ENCODE measurements around the gene ASF1A. TPM values are rescaled to one million over a fixed set of nuclear protein-coding genes. Genes with fewer than 3 reads are reported as not detected.

ASF1A gene
- total RNA-seq, 1 donor from 2014 or later, result 7.6 TPM

DNA sequence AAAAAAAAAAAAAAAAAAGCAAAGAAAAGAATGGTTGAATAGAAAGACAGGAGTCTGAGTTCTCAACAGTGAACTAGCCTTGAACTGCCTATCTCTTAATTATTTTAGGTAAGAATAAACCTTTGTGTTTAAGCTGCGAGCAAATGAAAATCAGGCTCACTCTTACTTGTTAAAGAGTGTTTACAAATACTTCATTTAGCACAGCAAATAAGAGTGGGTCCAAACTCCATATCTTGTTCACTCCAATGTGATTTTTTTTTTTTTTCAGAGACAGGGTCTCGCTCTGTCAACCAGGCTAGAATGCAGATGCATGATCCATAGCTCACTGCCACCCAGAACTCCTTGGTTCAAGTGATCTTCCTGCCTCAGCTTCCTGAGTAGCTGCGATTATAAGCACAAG is 29.1 kb downstream of the ASF1A start:
- H3K4me3 ChIP-seq (ENCODE audit: low read depth, low read length), result no peak overlapping the region
- no peak for DNase-seq (ENCODE audit: low read depth)
- TF ChIP-seq, protein P1, sequence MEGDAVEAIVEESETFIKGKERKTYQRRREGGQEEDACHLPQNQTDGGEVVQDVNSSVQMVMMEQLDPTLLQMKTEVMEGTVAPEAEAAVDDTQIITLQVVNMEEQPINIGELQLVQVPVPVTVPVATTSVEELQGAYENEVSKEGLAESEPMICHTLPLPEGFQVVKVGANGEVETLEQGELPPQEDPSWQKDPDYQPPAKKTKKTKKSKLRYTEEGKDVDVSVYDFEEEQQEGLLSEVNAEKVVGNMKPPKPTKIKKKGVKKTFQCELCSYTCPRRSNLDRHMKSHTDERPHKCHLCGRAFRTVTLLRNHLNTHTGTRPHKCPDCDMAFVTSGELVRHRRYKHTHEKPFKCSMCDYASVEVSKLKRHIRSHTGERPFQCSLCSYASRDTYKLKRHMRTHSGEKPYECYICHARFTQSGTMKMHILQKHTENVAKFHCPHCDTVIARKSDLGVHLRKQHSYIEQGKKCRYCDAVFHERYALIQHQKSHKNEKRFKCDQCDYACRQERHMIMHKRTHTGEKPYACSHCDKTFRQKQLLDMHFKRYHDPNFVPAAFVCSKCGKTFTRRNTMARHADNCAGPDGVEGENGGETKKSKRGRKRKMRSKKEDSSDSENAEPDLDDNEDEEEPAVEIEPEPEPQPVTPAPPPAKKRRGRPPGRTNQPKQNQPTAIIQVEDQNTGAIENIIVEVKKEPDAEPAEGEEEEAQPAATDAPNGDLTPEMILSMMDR (conservative IDR thresholded peaks at IDR 0.05; ENCODE audit: low read depth, low read length), result no peak

DNA sequence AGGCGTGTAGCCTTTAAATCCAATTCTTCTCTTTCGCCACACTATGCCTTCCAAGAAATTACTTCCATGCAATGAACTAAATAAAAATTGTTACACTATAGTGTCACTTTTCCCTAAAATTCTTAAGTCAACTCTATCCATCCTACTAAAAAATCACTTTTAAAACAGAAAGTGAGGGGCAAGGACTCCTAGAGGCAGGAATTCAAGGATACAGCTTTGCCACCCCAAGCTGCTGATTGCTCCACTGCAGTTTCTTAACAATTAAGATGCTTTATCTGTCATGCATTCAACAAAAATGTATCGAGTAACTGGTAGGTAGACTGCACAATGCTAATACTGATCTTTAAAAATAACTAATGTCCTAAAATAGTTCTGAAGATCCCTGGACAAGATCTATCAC is 36.7 kb downstream of the ASF1A start:
- no peak for DNase-seq (ENCODE audit: low read depth)
- TF ChIP-seq, protein P1 (conservative IDR thresholded peaks at IDR 0.05; ENCODE audit: low read depth, low read length), result peak; percentile 42
- H3K4me3 ChIP-seq (ENCODE audit: low read depth, low read length), result no peak overlapping the region

DNA sequence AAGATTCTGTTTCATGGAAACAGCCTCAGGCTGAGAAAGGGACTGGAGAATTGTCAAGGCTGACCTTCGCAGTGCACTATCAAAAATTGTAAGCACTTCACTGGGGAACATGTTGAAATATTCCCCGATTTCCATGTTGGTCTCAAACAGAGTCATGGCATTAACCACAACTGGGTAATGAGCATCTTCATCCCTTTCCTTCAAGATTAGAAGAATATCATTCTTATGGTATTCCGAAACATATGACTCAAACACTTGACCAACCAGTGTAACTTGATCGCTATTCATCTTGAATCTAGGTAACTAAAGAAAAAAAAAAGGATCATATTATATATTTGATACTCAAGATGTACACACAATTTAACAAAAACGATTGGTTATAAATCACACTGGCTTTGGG is 37.5 kb downstream of the ASF1A start:
- TF ChIP-seq, protein P1 (conservative IDR thresholded peaks at IDR 0.05; ENCODE audit: low read depth, low read length), result no peak
- no peak for DNase-seq (ENCODE audit: low read depth)
- H3K4me3 ChIP-seq (ENCODE audit: low read depth, low read length), result no peak overlapping the region

DNA sequence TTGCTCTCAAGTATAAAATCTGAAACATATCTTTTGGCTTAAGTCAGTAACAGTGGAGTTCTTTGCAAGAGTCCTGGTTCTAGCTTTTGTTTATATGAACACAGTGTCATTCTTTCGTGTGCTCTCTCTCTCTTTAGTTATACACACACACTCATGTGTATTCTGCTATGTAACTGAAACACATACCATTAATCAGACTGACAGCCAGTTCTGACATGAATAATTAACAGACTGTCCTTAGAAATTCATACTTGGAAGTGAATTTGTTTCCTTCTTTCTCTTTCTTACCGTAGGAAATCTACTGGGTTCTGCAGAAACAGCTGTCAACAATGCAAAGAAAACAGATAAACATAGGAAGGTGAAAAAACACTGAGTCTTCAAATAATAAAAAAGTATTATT is 38.5 kb downstream of the ASF1A start:
- H3K4me3 ChIP-seq (ENCODE audit: low read depth, low read length), result no peak overlapping the region
- TF ChIP-seq, protein P1 (conservative IDR thresholded peaks at IDR 0.05; ENCODE audit: low read depth, low read length), result no peak
- DNase-seq (ENCODE audit: low read depth), result no peak

DNA sequence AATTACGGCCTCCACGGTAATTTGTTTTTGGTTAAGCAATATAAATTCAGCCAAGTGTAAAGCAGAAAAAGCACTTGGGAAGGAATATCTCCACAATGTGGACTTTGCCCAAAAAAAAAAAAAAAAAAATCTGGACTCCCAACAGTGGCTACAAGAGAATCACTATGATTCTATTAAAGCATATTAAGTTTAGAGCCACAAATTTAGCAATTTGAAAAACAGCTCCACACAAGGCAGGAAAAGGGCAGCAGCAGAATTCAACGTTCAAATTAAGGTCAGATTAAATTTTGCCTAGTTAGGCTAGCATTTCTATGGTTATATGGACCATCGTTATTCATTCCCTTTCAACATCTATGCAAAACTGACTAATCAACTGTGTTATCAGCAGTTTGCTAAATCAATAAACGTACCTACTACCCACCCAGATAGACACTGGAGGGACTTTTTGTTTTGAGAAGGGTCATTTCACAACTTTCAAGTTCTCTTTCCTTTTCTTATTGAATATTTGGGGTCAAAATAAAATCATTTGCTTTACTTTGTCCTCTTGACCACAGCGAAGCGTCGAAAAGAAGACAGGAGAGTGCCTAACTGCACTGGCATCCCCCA is 40.0 kb downstream of the ASF1A start:
- TF ChIP-seq, protein P1 (conservative IDR thresholded peaks at IDR 0.05; ENCODE audit: low read depth, low read length), result no peak
- H3K4me3 ChIP-seq (ENCODE audit: low read depth, low read length), result peak overlapping the region; percentile 79
- DNase-seq (ENCODE audit: low read depth), result no peak

DNA sequence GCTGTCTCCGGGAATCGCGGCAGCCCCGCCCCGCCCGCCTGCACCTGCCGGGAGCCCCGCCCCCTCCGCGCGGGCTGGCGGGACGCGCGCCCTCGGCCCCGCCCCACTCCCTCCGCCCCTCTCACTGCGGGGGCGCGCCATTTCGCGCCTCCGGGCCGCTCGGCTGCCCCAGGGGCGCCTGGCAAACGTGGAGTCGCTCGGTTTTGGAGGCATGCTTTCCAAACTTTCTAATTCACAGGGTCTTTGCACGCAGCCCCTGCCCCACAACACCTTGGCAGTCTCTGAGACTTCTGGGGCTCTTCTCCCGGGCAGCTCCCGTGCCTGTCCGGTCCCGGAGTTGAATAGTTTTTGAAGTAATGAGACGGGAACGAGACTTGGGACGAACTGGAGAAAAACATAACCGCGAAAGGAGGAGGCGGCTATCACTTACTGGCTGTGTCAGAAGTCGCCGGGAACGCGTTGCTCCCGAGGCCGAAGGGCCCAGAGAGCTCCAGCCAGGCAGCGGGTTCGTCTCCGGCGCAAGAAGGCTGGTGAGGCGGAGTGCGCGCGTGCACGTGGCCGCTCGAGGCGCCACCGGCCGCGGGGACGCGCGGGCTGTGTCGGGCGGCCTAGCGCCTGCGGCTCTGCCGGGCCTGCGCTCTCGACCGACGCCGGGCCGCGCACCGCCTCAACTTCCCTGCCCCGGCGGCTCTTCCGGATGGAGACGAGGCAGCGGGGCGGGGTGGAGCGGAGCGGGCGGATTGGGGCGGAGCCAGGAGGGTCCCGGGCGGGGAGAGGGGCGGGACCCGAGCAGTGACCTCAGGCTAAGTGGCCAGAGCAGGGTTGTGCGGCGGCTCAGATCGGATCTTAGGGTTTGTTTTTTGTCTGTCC is 40.7 kb downstream of the ASF1A start, which contains the start of gene MCM9:
MCM9 (minus strand) TSS at position 699 of the 870 bp plus-strand sequence. CDS start 3,436 bp downstream, outside the sequence.
- TF ChIP-seq, protein P1 (conservative IDR thresholded peaks at IDR 0.05; ENCODE audit: low read depth, low read length), result no peak

More for the DNA sequence above, 40.7 kb downstream of the ASF1A start, which contains the start of gene MCM9:
- H3K4me3 ChIP-seq (ENCODE audit: low read depth, low read length), result peak within 1 kb of the TSS; percentile 79
- DNase-seq (ENCODE audit: low read depth), result no peak
